GM12875 (cell line): ENCODE results near the gene MOG.

Experiments
- H3K4me3 ChIP-seq: one replicate; pipeline ENCODE4 v1.5.1; 2011; ENCODE audit warnings: low read depth, low read length, control low read depth
- CTCF ChIP-seq: IDR thresholded peaks from 2 replicates; pipeline ENCODE4 v1.5.1; 2011; ENCODE audit warnings: low read depth, mild to moderate bottlenecking, control low read depth, inconsistent platforms, low read length, moderate library complexity, borderline replicate concordance; ENCODE audit not compliant: insufficient read depth

Gene MOG

GRCh38 chr6:29696147-29697125 lies 39.5 kb downstream of the MOG start:
- no peak overlapping the region for H3K4me3 ChIP-seq
- peak; percentile 63; the same call in 1 of the 2 replicates for TF ChIP-seq CTCF

DNA sequence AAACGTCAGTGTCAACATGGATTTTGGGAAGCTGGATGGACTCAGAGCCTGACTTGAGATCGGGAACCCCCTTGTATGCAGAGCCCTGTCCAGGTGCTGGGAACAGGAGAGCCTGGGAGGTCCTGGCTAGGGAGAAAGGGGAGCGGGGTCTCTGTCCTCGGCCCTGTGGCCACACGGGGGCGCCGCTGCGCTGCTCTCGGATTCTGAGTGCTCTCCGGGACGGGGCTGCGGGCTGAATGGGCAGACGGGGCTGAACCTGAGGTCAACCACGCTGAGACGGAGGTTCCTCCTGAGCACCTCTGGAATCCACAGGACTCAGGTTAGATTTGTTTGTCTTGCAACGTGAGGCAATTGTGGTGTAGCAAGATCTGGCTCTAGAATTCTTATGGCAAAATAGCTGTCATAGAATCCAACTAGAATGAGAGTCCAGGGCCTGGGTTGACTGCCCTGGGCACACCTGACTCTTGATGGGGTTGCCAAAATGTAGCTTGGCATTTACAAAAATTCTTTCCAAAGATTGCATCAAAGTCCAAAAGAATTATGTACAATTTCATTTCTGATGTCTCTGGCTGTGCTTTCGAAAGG lies 45.7 kb downstream of the MOG start:
- TF ChIP-seq CTCF, result peak; percentile 71
- no peak overlapping the region for H3K4me3 ChIP-seq

GRCh38 chr6:29705389-29706231 lies 48.7 kb downstream of the MOG start:
- H3K4me3 ChIP-seq, result no peak overlapping the region
- TF ChIP-seq CTCF, result peak; percentile 43; the same call in 1 of the 2 replicates

DNA sequence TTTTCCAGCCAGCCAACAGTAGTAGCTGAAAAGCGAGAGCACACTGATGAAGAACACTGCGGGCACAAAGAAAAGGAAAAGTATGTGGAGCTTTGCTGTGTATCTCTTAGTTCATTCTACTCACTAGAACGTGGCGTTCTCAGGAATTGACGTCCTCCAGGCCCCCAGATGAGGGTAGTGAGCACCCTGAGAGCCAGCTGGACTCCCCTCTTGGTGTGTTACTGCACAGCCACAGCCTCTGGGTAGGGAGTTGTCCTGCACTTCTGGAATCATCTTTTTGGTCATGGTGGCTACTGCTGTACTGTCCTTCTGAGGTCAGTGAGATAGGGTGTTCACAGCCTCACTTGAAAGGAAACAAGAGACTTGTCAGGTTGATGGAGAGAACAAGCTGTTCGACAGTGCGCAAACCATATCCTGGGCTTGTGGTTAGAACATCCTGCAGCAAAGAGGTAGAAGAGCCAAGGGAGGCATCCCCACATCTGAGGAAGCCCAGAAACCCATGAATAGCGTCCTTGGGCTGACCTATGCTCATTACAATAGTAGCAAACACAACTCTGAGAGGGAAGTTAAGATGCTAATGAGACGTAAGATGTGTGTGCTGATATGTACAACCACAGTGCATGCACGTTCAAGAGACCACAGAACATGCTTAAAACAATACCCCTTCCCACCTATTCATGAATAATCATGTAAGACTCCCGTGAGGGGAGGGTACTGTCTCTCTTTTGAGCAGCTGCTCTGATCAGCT lies 51.7 kb downstream of the MOG start:
- no peak for TF ChIP-seq CTCF
- no peak overlapping the region for H3K4me3 ChIP-seq

GRCh38 chr6:29709188-29709587 lies 52.3 kb downstream of the MOG start:
- TF ChIP-seq CTCF, result no peak
- no peak overlapping the region for H3K4me3 ChIP-seq

- TF ChIP-seq CTCF, result no peak
- H3K4me3 ChIP-seq, result no peak overlapping the region
Observed at GRCh38 chr6:29710281-29710941, 53.5 kb downstream of the MOG start.
